HepG2 (cell line): ENCODE measurements around the gene SPRYD4. TPM values are rescaled to one million over a fixed set of nuclear protein-coding genes. Genes with fewer than 3 reads are reported as not detected.
A peak's percentile ranks its signal among the peaks of the same experiment; 100 is the strongest.

Source experiments
- CBX1 ChIP-seq: IDR thresholded peaks from one replicate; pipeline ENCODE4 v1.6.1; 2016; ENCODE audit warnings: antibody characterized with exemption, low read depth
- EEA1 ChIP-seq: sonication (generic); formaldehyde crosslinking; IDR thresholded peaks from 2 replicates; pipeline ENCODE4 v1.5.1; 2020; ENCODE audit warnings: mild to moderate bottlenecking, missing genetic modification reagents, borderline replicate concordance
- EED ChIP-seq: sonication (generic); formaldehyde crosslinking; IDR thresholded peaks from 2 replicates; pipeline ENCODE4 v1.5.0; 2020; ENCODE audit warnings: mild to moderate bottlenecking, missing genetic modification reagents
- HDAC2 ChIP-seq: sonication (generic); formaldehyde crosslinking; IDR thresholded peaks from 2 replicates; pipeline ENCODE4 v1.4.0; 2020; ENCODE audit warnings: missing genetic modification reagents
- HNRNPH1 ChIP-seq: fragments of 200-400 bp; formaldehyde crosslinking; optimal IDR thresholded peaks from 2 replicates; pipeline ENCODE3; 2017; ENCODE audit warnings: mild to moderate bottlenecking, low read depth, low read length
- HOXA3 ChIP-seq: sonication (generic); formaldehyde crosslinking; IDR thresholded peaks from 2 replicates; pipeline ENCODE4 v1.5.0; 2020; ENCODE audit warnings: missing genetic modification reagents
- KDM3A ChIP-seq: IDR thresholded peaks from 2 replicates; pipeline ENCODE4 v1.6.1; 2018; ENCODE audit warnings: low read depth, missing compliant biosample characterization
- MIER3 ChIP-seq: IDR thresholded peaks from 2 replicates; pipeline ENCODE4 v1.6.1; 2016; ENCODE audit warnings: missing compliant biosample characterization, borderline replicate concordance
- NCOR1 ChIP-seq: fragments of 200-600 bp; sonication (generic); IDR thresholded peaks from 2 replicates; pipeline ENCODE4 v1.7.0; 2017; ENCODE audit warnings: antibody characterized with exemption, low read length, borderline replicate concordance
- PRPF4 ChIP-seq: fragments of 200-400 bp; formaldehyde crosslinking; IDR thresholded peaks from 2 replicates; pipeline ENCODE4 v1.6.1; 2016; ENCODE audit warnings: low read length, low read depth; ENCODE audit not compliant: poor library complexity, severe bottlenecking
- RORA ChIP-seq: sonication (generic); formaldehyde crosslinking; IDR thresholded peaks from 2 replicates; pipeline ENCODE4 v1.5.0; 2020; ENCODE audit warnings: mild to moderate bottlenecking, missing genetic modification reagents, moderate library complexity
- ZMYM4 ChIP-seq: sonication (generic); formaldehyde crosslinking; IDR thresholded peaks from 2 replicates; pipeline ENCODE4 v1.8.1; 2023; ENCODE audit warnings: mild to moderate bottlenecking, missing genetic modification reagents
- ZNF121 ChIP-seq: sonication (generic); formaldehyde crosslinking; IDR thresholded peaks from 2 replicates; pipeline ENCODE4 v1.5.0; 2020; ENCODE audit warnings: mild to moderate bottlenecking, missing genetic modification reagents
- ZNF282 ChIP-seq: fragments of 450-650 bp; IDR thresholded peaks from 2 replicates; pipeline ENCODE4 v1.6.1; 2018; ENCODE audit not compliant: partially characterized antibody
- ZNF792 ChIP-seq: IDR thresholded peaks from 2 replicates; pipeline ENCODE4 v1.6.1; 2016
- ZZZ3 ChIP-seq: sonication (generic); formaldehyde crosslinking; IDR thresholded peaks from 2 replicates; pipeline ENCODE4 v1.4.0; 2020; ENCODE audit warnings: missing genetic modification reagents, mild to moderate bottlenecking, borderline replicate concordance
- polyA plus RNA-seq, 8 experiments: library from polyadenylated mRNA; depleted of rRNA in 3 of 8; stranded (reverse) in 7 of 8; unstranded in 1 of 8; fragments of >200 nt; fragmentation: Illumina TruSeq in 4 of 8; extraction: Trizol in 4 of 8; gene quantifications; 2 replicates each; pipeline versions ENCODE4 v1.2.1 to v1.2.3, GENCODE V29; 2011 to 2016; ENCODE audit warnings: low read depth in 4 of 8, missing spikeins in 1 of 8, mixed read lengths in 1 of 8; ENCODE audit not compliant: insufficient read depth in 1 of 8
- total RNA-seq, 5 experiments: library from RNA; depleted of rRNA; stranded (reverse); fragments of >200 nt; fragmentation: Illumina TruSeq; extraction: Trizol; gene quantifications; 2 replicates each; pipeline ENCODE4 v1.2.3, GENCODE V29; 2016; ENCODE audit warnings: low read depth in 1 of 5
- TF ChIP-seq, protein P1 (sequence below): sonication (generic); formaldehyde crosslinking; IDR thresholded peaks from 2 replicates; pipeline ENCODE4 v1.4.0; 2020; ENCODE audit warnings: mild to moderate bottlenecking, missing genetic modification reagents, borderline replicate concordance
- TF ChIP-seq, protein P2 (sequence below): sonication (generic); formaldehyde crosslinking; IDR thresholded peaks from 2 replicates; pipeline ENCODE4 v1.8.1; 2022; ENCODE audit warnings: mild to moderate bottlenecking, missing genetic modification reagents
- TF ChIP-seq, protein P3 (sequence below): IDR thresholded peaks from 2 replicates; pipeline ENCODE4 v1.6.1; 2016; ENCODE audit warnings: low read depth
- TF ChIP-seq, protein P4 (sequence below): sonication (generic); formaldehyde crosslinking; conservative IDR thresholded peaks from 2 replicates; pipeline ENCODE4 v1.8.0; 2022; ENCODE audit warnings: low read depth, missing genetic modification reagents

The SPRYD4 gene
- total and polyA plus RNA-seq, 2 of the 13 experiments (the other 11 are each of a cell fraction or from before 2014, with no cell fraction given): 3.9 to 4.5 TPM

DNA sequence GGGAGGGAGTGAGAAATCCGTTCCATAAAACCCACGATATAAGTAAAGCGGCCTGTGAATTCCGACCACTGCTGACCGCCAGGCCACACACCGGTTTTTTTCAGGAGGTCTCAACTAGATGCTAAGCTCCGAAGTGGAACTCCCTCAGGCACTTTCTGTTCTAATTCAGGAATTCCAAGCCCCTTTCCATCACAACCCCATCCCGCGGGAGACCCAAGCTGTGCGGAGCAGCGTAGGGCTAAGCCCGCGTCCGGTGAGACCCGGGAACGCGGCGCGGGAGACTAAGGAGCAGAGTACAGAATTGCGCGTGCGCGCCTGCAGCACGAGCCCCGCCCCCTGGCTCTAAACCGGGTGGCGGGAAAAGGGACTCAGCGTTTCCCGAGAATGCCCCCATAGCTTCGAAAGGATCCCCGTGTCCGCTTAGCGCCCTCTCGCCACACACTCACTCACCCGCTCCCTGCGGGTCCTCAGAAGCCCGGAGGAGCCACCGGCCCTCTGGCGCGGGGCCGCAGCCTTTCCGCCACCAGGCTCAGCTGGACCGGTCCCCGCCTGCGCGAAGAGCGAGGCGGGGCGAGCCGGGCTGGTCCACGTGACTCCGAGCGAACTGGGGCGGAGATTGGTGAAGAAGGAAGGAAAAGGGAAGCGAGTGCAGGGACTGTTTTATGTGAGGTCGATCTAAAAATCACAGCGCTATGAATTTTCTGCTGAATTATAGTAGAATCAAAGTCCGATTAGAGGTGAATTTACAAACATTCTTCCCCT, 19.3 kb upstream of the SPRYD4 start, which contains the start of gene TIMELESS (continued):
- TF ChIP-seq, protein P1, sequence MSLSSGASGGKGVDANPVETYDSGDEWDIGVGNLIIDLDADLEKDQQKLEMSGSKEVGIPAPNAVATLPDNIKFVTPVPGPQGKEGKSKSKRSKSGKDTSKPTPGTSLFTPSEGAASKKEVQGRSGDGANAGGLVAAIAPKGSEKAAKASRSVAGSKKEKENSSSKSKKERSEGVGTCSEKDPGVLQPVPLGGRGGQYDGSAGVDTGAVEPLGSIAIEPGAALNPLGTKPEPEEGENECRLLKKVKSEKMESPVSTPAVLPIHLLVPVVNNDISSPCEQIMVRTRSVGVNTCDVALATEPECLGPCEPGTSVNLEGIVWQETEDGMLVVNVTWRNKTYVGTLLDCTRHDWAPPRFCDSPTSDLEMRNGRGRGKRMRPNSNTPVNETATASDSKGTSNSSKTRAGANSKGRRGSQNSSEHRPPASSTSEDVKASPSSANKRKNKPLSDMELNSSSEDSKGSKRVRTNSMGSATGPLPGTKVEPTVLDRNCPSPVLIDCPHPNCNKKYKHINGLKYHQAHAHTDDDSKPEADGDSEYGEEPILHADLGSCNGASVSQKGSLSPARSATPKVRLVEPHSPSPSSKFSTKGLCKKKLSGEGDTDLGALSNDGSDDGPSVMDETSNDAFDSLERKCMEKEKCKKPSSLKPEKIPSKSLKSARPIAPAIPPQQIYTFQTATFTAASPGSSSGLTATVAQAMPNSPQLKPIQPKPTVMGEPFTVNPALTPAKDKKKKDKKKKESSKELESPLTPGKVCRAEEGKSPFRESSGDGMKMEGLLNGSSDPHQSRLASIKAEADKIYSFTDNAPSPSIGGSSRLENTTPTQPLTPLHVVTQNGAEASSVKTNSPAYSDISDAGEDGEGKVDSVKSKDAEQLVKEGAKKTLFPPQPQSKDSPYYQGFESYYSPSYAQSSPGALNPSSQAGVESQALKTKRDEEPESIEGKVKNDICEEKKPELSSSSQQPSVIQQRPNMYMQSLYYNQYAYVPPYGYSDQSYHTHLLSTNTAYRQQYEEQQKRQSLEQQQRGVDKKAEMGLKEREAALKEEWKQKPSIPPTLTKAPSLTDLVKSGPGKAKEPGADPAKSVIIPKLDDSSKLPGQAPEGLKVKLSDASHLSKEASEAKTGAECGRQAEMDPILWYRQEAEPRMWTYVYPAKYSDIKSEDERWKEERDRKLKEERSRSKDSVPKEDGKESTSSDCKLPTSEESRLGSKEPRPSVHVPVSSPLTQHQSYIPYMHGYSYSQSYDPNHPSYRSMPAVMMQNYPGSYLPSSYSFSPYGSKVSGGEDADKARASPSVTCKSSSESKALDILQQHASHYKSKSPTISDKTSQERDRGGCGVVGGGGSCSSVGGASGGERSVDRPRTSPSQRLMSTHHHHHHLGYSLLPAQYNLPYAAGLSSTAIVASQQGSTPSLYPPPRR (CRISPR knock-in tag): no peak
- TF ChIP-seq PRPF4 (no peak), NCOR1 (0 out of 2 replicates have a peak, but pooled peaks have one; percentile 22), HOXA3 (CRISPR knock-in tag) (peak; percentile 42; the same call in 1 of the 2 replicates), ZNF282 (no peak), RORA (CRISPR knock-in tag) (no peak), ZMYM4 (CRISPR knock-in tag) (peak; percentile 67), ZZZ3 (CRISPR knock-in tag) (no peak; the same call in 1 of the 2 replicates), ZNF792 (CRISPR knock-in tag) (peak; percentile 77; the same call in 1 of the 2 replicates), HNRNPH1 (no peak), KDM3A (CRISPR knock-in tag) (peak; percentile 51; the same call in 1 of the 2 replicates), CBX1 (no peak), EEA1 (CRISPR knock-in tag) (peak; percentile 86; the same call in 1 of the 2 replicates), EED (CRISPR knock-in tag) (peak; percentile 86; the same call in 1 of the 2 replicates), ZNF121 (0 out of 2 replicates have a peak, but pooled peaks have one; percentile 29), MIER3 (CRISPR knock-in tag) (no peak), HDAC2 (CRISPR knock-in tag) (peak; percentile 48; the same call in 1 of the 2 replicates)
- TF ChIP-seq, protein P2, sequence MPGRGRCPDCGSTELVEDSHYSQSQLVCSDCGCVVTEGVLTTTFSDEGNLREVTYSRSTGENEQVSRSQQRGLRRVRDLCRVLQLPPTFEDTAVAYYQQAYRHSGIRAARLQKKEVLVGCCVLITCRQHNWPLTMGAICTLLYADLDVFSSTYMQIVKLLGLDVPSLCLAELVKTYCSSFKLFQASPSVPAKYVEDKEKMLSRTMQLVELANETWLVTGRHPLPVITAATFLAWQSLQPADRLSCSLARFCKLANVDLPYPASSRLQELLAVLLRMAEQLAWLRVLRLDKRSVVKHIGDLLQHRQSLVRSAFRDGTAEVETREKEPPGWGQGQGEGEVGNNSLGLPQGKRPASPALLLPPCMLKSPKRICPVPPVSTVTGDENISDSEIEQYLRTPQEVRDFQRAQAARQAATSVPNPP (CRISPR knock-in tag): peak; percentile 83
- TF ChIP-seq, protein P3, sequence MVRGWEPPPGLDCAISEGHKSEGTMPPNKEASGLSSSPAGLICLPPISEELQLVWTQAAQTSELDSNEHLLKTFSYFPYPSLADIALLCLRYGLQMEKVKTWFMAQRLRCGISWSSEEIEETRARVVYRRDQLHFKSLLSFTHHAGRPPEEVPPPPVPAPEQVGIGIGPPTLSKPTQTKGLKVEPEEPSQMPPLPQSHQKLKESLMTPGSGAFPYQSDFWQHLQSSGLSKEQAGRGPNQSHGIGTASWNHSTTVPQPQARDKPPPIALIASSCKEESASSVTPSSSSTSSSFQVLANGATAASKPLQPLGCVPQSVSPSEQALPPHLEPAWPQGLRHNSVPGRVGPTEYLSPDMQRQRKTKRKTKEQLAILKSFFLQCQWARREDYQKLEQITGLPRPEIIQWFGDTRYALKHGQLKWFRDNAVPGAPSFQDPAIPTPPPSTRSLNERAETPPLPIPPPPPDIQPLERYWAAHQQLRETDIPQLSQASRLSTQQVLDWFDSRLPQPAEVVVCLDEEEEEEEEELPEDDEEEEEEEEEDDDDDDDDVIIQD (CRISPR knock-in tag): no peak
- TF ChIP-seq, protein P4, sequence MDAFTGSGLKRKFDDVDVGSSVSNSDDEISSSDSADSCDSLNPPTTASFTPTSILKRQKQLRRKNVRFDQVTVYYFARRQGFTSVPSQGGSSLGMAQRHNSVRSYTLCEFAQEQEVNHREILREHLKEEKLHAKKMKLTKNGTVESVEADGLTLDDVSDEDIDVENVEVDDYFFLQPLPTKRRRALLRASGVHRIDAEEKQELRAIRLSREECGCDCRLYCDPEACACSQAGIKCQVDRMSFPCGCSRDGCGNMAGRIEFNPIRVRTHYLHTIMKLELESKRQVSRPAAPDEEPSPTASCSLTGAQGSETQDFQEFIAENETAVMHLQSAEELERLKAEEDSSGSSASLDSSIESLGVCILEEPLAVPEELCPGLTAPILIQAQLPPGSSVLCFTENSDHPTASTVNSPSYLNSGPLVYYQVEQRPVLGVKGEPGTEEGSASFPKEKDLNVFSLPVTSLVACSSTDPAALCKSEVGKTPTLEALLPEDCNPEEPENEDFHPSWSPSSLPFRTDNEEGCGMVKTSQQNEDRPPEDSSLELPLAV (CRISPR knock-in tag): no peak
